Measurements from ENCODE around the gene KRTAP24-1.

KRTAP24-1 gene

GRCh38 chr21:30234050-30234449, 48.7 kb downstream of the KRTAP24-1 start:
- DNase-seq: no peak

DNA sequence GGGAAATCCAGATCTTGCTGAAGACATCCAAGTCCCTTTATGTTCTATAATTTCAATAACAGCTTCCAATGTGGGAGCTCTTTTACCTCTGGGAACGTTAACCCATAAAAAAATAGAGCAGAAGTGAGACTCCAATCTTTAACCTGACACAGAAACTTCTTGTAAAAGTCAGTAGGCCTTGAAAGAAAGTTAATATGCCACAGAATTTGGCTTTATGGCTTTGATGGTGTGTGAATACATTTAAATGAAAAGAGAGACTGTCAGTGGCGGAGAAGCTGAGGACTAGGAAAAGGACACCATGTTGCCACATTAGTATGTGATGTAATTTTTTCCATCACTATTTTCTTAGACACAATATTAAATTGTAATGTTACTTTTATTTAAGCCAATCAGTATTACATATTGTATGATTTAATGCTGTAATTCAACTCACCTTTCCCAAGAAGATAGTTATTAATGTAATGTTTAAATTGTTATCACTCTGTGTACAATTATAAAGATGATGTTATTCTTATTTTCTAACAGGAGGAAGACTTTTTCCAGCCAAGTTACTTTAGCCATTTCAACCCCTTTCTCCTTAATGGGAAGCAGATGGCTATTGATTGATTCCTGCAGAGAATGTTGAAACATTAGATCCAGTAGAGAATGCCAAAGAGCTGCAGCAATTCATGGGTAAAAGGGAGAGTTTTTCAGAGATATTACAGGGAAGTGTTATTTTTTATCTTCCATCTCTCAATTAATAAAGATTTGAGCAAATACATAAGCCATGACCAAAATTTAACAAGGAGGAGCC, 49.3 kb downstream of the KRTAP24-1 start:
- no peak for DNase-seq

- DNase-seq: no peak
Measured at GRCh38 chr21:30232011-30232410, 50.7 kb downstream of the KRTAP24-1 start.

All from NCI-H1105 (cell line).